NCI-H526 (cell line): ENCODE data around the gene IPCEF1.
"Not testable (repeated sequence)": the region's sequence is repeated elsewhere in the genome, so short reads cannot be mapped to it uniquely, and the experiment has no call there.

Source experiments
- DNase-seq, 2 experiments: peaks; one replicate each; lab custom pipeline; 2025; lab: John Stamatoyannopoulos, UW

IPCEF1 gene

GRCh38 chr6:154331750-154332149 lies 24.9 kb downstream of the IPCEF1 start:
- DNase-seq: no peak

DNA sequence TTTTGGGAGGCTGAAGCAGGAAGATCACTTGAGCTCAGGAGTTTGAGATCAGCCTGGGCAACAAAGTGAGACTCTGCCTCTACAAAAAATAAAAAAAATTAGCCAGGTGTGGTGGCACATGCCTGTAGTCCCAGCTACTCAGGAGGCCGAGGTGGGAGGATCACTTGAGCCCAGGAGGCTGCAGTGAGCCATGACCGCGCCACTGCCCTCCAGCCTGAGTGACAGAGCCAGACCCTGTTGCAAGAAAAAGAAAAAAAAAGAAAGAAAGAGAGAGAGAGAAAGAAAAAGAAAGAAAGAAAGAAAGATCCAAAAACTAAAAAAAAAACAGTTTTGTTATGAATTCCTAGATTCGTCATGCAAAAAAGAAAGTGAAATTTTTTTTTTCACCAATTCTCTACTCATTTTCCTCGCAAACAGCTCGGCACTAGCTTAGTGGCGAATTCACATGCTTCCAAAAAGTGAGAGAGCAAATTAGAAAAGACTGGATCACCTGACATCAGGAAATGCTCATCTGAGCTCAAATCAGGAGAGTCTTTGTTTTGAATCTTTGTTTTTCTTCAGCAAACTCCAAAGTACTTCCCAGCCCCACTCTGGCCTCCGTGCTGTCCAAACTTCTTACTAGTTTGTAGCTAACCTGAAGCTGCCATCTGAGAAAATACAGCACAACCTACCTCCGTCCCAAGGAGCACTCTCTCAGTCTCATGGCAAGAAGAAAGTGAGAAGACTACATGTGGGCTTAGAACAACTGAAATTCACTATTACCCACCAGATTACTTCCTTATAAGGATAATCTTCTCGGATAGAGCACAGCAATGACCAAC lies 27.0 kb downstream of the IPCEF1 start:
- no peak for DNase-seq

DNA sequence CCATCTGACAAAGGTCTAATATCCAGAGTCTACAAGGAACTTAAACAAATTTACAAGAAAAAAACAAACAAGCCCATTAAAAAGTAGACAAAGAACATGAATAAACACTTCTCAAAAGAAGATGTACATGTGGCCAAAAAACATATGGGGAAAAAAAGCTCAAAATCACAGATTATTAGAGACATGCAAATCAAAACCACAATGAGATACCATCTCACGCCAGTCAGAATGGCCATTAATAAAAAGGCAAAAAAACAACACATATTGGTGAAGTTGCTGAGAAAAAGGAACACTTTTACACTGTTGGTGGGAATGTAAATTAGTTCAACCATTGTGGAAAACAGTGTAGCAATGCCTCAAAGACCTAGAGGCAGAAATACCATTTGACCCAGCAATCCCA lies 29.3 kb downstream of the IPCEF1 start:
- not testable (repeated sequence) for DNase-seq

- DNase-seq: no peak
These were observed 31.5 kb downstream of the IPCEF1 start for GRCh38 chr6:154325142-154325541.

DNA sequence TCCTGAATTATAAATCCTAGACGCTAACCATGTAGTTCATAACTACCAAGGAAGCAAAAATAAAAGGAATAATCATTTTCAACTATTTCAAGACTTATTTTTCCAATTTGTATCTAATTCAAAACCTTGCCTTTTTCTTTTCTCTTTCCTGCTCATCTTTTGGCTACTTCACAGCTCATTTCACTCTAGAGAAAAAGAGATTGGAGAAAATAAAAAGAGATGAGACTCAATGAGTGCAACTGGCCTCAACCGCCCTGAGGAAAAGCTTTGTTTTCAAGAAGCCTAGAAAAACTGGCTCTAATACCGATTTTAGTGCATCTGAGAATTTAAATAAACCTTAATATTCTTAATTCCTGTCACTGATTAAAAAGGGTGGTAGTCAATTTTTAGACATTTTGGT lies 36.4 kb downstream of the IPCEF1 start:
- DNase-seq: no peak

DNA sequence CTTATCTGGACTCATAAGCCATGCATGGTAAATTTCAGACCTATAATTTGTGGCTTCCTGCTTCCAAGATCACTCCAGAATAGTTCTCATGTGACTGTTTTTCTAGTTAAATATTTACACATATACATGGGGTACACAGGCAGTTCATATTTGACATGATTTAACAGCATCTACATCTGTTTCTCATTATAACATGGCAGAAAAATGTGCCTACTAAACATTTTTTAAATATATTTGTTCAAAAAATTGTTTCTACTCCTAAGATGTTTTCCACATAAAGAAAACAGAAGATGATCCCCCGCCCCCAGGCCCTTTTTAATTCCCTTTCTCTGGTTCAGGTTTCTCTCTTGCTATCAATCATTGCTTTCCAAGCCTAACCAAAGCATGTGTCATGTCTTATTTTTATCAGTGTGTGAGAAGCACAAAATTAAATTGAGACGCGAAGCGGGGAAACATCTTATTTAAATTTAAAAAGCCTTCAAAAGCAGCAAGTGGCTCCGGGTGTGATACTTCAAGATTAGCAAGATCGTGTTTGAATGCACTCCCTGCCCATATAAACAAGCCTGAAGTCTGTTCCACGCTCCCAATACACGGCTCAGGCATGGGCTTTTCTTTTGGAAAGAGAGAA lies 37.3 kb downstream of the IPCEF1 start:
- DNase-seq: peak in 1 of 2 experiments; percentile 15

DNA sequence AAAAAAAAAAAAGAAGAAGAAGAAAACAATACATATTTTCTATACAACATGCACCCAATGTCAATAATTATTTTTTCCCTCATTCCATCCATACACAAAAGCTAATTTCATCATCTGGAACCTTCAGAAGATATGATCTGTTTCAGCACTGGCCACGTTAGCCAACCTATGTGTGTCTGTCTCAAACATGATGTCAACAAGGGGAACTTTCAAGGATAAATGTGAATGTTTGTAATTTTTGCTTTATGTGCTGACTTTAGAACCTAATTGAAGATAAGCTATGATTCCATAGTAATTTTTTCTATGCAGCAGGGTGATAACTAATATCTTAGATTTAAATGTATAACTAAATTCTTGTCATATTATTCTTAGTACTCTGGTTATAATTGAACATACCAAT lies 37.9 kb downstream of the IPCEF1 start:
- DNase-seq: no peak

DNA sequence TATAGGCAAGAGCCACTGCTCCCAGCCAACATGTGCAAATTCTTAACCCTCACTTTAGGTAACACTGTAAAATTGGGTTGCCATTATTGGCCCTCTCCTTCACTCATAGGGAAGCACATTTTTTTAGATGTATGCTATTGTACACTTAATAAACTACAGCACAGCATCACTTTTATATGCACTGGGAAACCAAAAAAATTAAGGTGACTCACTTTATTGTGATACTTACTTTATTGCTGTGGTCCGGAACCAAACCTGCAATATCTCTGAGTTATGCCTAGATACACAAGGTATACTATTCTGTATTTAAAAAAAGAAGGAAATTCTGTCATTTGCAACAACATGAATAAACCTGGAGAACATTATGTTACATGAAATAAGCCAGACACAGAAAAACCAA lies 40.5 kb downstream of the IPCEF1 start:
- no peak for DNase-seq

GRCh38 chr6:154314084-154314483 lies 42.5 kb downstream of the IPCEF1 start:
- no peak for DNase-seq

GRCh38 chr6:154308986-154309385 lies 47.6 kb downstream of the IPCEF1 start:
- no peak for DNase-seq

DNA sequence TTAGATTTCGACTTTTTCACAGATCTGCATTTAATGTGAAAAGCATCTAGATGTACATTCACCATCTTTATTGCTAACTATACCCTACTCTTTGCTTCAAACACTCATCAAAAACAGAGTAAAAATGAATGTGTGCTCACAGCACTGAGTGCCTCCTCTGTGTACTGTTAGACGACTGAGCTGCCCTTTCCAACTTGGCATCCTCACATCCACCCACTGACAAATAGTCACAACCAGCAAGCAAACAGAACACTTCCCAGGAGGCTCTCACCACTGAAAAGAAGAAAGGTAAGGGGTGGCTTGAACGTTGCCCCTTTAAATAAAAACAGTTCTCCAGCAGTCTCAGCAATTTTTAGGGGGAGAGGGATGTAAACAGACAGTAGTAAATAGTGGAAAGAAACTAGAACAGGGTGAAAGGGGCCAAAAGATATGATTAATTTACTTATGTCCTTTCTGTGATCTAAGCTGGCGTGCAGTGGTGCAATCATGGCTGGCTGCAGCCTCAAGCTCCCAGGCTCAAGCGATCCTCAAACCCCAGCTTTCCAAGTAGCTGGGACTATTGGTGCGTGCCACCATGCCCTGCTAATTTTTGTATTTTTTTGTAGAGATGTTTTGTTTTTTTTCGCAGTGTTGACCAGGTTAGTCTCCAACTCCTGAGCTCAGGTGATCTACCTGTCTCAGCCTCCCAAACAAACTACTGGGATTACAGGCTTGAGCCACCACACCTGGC lies 48.7 kb downstream of the IPCEF1 start:
- no peak for DNase-seq

DNA sequence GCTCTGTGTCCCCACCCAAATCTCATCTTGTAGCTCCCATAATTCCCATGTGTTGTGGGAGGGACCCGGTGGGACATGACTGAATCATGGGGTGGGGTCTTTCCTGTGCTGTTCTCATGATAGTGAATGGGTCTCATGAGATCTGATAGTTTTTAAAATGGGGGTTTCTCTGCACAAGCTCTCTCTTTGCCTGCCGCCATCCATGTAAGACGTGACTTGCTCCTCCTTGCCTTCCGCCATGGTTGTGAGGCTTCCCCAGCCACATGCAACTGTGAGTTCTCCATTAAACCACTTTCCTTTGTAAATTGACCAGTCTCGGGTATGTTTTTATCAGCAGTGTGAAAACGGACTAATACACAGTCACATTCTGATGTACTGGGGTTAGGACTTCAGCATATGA lies 49.5 kb downstream of the IPCEF1 start:
- not testable (repeated sequence) for DNase-seq

DNA sequence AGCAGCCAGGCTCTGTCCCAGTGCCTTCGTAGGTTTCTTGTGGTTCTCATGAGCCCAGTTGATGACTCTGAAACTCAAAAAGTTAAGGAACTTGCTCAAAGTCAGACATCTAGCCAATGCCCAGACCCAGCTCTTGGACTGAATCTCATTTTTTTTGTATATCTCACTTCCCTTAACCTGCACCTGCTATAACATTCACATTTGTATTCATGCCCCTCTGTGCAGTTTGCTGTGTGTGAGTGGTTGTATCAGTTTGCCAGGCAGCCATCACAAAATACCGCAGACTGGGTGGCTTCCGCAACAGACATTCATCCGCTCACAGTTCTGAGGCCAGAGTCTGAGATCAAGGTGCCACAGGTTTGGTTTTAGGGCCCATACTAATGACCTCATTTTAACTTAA lies 49.9 kb downstream of the IPCEF1 start:
- DNase-seq: no peak

DNA sequence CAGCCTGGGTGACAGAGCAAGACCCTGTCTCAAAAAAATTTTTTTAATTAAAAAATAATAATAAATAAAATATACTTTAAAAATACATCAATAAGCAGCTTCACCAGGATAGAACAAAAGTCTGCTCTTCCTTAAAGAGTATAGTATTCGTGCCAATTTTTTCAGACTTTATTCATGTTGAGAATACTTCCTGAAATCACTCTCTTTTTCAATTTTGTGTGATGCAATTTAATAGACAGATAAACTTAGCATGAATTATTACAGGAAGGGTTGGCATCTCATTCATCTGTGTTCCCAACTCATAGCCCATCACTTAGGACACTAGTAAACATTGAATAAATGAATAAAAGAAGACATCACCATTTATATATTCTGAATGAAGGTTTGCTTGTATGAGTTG lies 52.4 kb downstream of the IPCEF1 start:
- no peak for DNase-seq

- not testable (repeated sequence) for DNase-seq
These were observed 53.0 kb downstream of the IPCEF1 start for GRCh38 chr6:154303642-154304041.

- DNase-seq: no peak
These were observed 54.5 kb downstream of the IPCEF1 start for GRCh38 chr6:154301839-154302752.

GRCh38 chr6:154301086-154301625 lies 55.4 kb downstream of the IPCEF1 start:
- DNase-seq: no peak

DNA sequence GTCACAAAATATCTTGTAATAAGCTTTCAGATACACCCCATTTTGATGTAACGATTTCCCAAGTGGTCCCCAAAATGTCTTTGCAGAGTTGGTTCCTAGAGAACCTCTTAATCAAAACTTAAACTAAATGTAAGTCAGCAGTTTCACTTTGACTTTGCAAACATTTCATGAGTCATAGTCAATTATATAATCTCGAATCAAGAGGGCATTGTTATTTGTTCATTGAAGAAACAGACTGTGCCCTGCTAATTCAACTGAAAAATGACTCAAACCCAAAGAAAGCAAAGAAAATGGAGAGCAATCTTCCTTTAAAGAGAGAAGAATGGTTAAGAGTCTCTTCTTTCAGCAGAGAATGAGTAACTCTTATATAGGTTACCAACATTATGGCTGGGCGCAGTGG lies 58.3 kb downstream of the IPCEF1 start:
- DNase-seq: no peak

- no peak for DNase-seq
These were observed 58.9 kb downstream of the IPCEF1 start for GRCh38 chr6:154297721-154298120.

GRCh38 chr6:154297210-154297609 lies 59.4 kb downstream of the IPCEF1 start:
- no peak for DNase-seq

DNA sequence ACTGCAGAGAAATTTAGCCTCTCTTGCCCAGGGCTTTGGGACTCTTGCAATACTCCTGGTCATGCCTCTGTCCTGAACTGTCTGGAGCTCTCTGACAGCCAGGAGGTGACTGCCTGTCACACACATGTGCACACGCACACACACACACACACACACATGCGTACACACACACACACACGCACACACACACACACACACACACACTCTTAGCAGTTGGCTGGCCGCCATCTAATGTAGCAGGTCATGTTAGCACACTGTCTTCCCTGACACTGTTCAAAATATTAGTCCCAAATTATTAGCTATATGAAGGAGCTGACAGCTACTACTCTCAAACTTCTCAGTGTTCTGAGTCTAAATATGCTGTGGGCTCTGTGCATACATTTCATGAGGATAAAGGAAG lies 60.9 kb downstream of the IPCEF1 start:
- DNase-seq: no peak
